NCI-H446 treated with DMSO at 0.1 percent for 48 hours (cell line): Measurements from ENCODE around the gene RBKS.

ENCODE experiments used
- DNase-seq: peaks from one replicate; lab custom pipeline; 2025; lab: John Stamatoyannopoulos, UW

RBKS gene

DNA sequence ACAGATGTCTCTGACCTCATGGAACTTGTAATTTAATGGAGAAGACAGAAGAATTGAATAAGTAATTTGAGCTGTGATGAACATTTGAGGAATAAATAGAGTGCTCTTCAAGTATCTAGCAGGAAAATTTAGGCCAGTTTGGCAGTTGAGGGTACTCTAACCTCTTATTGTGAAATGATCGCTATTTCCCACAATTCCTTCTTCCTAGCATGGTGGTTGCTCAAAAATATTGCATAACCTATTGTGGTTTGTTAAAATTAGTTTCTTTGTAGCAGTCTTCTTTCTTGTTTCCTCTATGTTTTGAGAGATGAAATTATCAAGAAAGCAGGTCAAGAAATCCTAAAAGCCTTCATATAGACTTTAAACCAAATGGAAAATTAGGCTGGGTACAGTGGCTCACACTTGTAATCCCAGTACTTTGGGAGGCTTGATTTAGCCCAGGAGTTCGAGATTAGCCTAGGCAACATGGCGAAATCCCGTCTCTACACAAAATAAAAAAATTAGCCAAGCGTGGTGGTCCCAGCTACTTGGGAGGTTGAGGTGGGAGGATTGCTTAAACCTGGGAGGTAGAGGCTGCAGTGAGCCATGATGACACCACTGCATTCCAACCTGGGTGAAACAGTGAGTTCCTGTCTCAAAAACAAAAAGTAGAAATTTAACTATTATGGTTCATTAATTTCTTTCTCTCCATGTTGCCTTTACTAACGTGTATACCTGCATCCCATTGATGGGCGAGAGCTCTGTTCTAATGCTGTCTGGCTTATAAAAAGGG lies 58.7 kb downstream of the RBKS start:
- DNase-seq, result no peak

DNA sequence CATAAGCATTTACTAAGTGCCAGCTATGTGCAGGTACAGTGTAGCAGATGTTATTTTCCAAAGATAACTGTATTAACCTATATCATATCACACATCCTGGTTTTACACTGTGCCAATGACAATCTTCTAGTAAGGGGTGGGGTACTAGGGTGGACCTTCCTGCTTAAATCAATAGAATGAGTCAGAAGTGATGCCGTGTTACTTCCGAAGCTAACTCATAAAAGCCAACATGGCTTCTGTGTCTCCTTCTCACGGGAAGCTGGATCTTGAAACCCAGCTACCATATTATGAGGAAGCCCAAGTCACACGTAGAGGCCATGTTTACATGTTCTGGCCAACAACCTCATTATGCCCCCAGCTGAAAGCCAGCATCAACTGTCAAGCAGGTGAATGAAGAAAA lies 59.5 kb downstream of the RBKS start:
- DNase-seq, result no peak

DNA sequence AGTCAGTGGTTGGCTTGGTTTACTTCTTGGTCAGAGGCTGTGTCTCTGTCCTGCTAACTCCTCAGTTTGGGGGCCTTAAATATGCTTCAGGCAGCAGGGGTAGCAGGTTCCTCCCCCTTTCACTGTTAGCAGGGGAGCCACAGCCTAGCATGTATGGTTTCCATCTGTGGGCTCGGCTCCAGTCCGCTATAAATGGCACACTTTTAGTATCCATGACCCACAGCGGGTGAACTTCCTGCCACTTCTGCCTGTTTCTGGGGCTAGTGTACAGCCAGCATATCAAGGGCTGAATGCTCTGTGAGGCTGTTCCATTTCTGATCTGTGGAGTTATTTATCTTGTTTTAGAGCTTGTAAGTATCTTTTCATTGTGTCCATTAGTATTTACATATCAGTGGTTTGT lies 60.4 kb downstream of the RBKS start:
- DNase-seq, result no peak

- no peak for DNase-seq
Observed at GRCh38 chr2:27828305-27828704, 61.9 kb downstream of the RBKS start.

DNA sequence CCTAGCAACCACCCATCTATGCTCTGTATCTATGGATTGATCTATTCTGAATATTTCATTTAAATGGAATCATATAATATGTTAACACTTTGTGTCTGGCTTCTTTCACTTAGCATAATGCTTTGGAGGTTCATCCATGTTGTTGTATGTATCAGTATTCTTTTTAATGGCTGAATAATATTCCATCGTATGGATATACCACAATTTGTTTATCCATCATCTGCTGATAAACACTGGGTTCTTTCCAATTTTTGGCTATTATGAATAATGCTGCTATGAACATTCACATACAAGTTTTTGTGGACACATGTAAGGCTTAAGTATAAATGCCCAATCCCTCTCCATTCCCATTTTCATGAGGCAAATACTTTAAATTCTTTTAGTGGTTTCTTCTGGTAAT lies 65.8 kb downstream of the RBKS start:
- DNase-seq, result no peak

DNA sequence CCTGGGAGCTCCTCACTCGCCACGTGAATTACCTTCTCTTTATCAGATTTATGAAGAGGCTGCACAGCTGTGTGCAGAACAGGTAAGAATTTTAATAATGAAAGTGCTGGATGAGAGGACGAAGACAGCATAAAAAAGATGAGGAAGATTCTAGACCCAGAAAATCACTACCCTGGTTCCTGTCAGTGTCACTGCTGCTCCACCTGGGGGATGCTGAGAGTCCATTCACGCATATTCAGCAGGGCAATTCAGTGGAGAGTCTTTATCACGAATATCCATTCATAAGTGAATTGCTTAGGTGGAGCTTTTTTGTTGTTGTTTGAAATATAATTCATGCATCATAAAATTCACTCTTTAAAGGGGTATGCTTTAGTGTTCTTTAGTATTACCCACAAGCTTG lies 66.6 kb downstream of the RBKS start:
- no peak for DNase-seq

DNA sequence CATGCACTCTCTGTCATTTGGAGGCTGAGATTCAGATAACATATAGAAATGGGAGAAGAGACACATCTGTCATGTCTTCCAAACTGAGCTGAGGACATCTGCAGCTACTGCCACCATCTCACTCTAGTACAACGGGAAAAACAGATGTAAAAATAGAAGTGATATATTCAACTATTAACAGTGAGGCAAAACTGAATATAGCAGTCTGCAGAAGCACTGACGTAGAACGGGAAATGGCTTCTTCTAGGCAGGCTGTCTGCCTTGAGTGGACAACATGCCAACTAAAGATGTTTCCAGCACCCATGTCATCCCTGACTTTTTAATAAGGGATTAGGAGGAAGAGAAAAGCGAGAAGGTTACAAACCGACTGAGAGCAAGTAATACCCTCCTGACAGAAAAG lies 67.1 kb downstream of the RBKS start:
- DNase-seq, result no peak

DNA sequence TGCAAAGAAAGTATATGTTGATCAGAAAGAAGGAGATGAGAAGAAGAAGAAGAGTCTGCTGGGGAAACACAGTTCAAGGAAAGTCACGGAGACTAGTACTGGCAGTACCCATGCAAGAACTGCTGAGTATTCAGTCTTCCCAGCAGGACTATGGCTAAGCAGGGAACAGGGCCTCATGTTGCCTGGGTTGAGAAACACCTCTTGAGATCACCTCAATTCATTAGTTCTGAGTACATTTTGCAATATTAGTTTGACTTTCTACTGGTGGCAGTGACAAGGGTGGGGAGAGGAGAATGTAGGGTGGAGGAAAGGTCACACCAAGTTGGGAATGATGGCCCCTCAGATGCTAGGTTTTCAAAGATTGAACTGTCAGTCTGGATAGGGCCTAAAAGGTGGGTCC lies 68.1 kb downstream of the RBKS start:
- DNase-seq, result no peak

DNA sequence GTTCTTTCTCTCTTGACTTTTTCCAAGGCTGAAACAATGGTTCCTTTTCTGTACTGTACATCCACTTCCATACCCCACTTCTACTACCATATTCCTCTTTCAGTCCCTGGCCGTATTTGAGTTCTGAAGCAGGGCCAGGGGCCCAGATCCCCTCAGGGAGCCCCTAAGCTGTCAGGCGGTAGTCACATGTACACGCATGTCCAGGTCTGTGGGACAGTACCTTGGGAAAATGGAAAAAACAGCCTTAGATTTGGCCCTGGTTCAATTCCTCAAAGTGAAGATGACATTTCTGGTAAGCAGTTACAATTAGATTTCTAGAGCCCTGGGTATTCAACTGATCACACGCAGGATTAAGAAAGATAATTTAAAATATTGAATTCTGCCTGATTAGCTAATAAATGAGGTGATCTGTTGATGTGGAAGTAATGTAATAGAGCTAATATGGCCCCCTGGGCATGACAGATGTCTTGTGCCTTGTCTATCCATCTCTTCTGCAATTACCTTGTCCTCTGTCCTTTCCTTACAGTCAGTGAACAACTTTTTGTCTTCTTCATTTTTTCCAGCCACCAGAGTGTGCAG lies 74.2 kb downstream of the RBKS start:
- DNase-seq, result no peak

DNA sequence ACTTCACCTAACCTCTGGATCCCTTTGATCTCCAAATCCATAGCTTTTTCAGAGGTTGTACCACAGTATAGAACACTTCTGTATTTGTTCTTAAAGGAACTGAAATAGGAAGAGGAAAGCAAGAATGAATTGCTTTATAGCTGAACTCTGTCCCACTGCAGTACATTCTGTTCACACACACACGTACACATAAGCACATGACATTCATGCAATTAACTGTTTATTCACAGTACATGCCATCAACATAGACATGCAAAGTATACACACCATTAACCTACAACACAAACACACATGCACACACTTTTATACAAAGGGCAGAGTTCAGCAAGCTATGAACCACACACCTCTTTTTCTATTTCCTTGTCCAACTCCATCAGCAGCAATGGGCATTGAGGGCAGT lies 75.4 kb downstream of the RBKS start:
- no peak for DNase-seq

DNA sequence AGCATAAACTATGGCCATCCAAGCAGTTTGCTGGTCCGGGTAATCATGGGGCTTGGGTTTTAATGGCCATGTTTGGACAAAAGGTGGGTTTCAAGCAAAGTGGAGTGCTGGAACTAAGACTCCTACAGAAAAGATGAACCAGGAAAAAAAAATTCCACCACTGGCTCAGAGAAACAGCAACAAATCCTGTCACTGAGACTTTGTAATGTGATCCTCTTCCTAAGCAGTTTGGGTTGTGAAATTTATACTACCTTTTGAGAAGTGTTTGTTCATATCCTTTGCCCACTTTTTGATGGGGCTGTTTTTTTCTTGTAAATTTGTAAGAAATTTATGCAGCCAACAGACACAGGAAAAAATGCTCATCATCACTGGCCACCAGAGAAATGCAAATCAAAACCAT lies 78.4 kb downstream of the RBKS start:
- no peak for DNase-seq

DNA sequence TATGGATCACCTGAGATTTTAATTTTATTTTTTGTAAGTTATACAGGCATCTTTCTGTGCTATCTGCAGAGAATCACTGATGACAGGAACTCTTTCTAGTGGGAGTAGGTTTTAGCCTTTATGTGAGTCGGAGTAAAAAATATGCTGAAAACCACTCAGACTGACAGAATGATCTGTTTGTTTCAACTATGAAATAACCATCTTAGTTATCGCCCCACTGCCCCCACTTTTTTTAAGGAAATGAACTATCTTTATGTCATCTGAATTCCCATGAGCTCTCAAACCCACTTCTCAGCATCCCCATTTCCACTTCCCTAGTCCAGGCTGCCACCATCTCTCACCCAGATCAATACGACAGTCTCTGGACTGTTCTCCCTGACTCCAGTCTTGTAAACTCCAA lies 79.7 kb downstream of the RBKS start:
- no peak for DNase-seq

- DNase-seq, result no peak
Observed at GRCh38 chr2:27809761-27810241, 80.4 kb downstream of the RBKS start.

DNA sequence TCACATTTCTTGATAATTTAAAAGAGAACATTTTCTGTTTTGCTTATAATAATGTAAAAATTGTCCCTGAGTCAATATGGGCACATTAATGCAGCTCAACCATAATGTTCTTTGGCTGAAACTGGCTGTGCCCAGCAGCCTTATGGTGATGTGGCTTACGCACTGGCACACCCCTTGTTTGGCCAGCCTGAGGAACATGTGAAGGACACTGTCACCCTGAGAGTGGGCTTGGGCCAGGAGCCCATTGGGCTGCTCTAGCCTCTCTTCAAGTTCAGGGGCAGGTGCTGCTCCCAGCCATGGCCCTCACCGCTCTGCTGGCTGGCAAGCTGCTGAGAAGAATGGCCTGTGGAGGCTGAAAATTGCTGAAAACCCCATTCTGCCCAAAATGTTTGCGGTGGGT lies 81.2 kb downstream of the RBKS start:
- no peak for DNase-seq

- no peak for DNase-seq
Observed at GRCh38 chr2:27808418-27808817, 81.8 kb downstream of the RBKS start.

GRCh38 chr2:27807476-27807875 lies 82.7 kb downstream of the RBKS start:
- no peak for DNase-seq

DNA sequence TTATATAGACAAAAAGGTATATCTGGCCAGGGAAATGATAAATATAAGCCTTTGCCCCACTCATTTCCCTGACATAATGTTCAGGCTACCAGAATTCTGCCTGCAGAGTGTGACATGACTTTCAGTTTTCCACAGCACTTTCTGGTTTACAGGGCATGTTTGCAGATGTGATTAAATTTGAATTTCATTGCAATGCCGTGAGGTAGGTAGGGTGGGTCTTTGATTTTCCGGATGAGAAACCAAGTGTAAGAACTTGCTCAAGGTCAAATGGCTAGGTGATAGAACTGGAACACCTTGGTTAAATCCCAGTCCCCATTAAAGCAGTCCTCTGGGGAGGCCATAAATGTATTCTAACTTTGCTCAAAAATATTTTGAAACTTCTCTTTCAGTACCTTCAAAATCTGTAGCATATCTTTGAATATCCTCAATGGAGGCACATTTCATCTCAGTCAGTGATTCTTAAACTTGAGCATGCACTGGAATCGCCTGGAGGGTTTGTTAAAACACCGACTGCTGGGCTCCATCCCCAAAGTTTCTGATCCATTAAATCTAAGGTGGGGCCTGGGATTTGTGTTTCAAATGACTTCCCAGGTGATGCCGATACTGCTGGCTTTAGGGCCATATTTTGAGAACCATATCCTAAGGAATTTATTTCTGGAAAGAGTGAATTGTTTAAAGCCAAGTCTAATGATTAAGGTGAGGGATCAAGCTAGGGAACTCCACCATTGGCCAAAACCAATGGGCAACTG lies 83.7 kb downstream of the RBKS start:
- DNase-seq, result no peak

GRCh38 chr2:27805180-27805579 lies 85.0 kb downstream of the RBKS start:
- no peak for DNase-seq

DNA sequence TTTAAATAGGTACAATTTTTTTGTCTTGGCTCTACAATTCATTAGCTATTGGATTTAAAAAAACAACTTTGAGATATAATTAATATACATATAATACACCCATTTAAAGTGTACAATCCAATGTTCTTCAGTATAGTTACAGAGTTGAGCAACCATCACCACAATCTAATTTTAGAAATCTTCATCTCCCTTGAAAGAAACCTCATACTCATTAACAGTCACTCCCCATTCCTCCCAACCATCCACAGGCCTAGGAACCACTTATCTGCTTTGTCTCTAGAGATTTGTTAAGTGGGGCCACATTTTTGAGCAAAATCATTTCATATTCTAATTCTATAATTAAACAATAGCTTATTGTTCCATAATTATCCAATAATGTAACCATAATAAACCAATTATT lies 86.0 kb downstream of the RBKS start:
- DNase-seq, result no peak

GRCh38 chr2:27803046-27803445 lies 87.1 kb downstream of the RBKS start:
- no peak for DNase-seq

DNA sequence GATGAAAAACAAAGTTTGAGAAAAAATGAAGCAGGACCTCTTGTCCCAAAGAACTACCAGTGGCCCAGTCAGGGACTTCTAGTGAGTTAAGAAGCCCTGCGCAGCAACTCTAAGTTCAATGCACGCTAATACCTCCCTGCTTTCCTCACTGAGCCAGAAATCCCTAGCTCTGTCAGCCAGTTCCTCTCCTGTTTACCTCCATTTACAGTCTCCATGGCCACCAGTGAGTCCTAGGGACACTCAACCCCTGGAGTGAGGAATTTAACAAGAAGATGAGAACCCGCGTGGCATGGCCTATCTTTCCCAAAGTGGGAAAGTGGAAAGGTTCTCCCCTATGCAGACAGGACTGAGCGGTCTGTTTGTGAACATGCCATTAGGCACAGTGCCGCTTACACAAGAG lies 87.6 kb downstream of the RBKS start:
- no peak for DNase-seq

DNA sequence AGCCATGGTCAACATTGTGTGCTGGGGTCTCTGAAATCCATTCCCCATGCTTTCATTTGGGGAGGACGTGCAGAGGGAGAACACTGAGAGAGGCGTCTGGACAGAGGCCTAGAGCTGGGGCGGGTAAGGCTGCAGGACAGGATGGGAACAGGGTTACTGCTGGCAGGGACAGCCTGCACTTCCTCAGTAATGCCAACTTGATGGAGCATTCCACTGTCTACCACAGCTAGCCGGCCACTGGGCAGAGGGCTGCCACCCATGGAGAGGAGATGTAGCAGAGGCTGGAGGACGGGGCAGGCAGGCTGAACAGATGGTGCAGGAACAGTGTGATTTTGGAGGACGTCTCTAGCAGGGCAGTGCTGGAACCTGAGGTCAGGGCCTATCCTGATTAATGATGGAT lies 89.3 kb downstream of the RBKS start:
- DNase-seq, result no peak

- DNase-seq, result no peak
Observed at GRCh38 chr2:27799646-27800010, 90.6 kb downstream of the RBKS start.
